Hepatocyte (in vitro differentiated cells): ENCODE data around the gene OOEP.

ENCODE experiments used
- CTCF ChIP-seq: fragments of 200-600 bp; sonication (generic); IDR thresholded peaks from 2 replicates; pipeline ENCODE4 v1.5.1; 2016; ENCODE audit warnings: antibody characterized with exemption, mild to moderate bottlenecking; ENCODE audit not compliant: poor library complexity
- EZH2 ChIP-seq: fragments of 200-600 bp; sonication (generic); IDR thresholded peaks from 2 replicates; pipeline ENCODE4 v1.6.1; 2016; ENCODE audit warnings: antibody characterized with exemption, mild to moderate bottlenecking, borderline replicate concordance

- TF ChIP-seq CTCF (no peak), EZH2 (no peak)
These were observed 18.7 kb upstream of the OOEP start for GRCh38 chr6:73388433-73388799.
